HepG2 (cell line): Measurements from ENCODE around the gene VEGFA. TPM values are rescaled to one million over a fixed set of nuclear protein-coding genes. Genes with fewer than 3 reads are reported as not detected.

Source experiments
- ARNTL ChIP-seq: sonication (generic); formaldehyde crosslinking; IDR thresholded peaks from 2 replicates; pipeline ENCODE4 v1.4.0; 2020; ENCODE audit warnings: mild to moderate bottlenecking, missing genetic modification reagents
- CHD4 ChIP-seq: fragments of 200-600 bp; sonication (generic); IDR thresholded peaks from 2 replicates; pipeline ENCODE4 v1.7.0; 2017; ENCODE audit warnings: mild to moderate bottlenecking, low read length, borderline replicate concordance
- JUNB ChIP-seq: sonication (generic); formaldehyde crosslinking; IDR thresholded peaks from 2 replicates; pipeline ENCODE4 v1.8.0; 2022; ENCODE audit warnings: missing genetic modification reagents, mild to moderate bottlenecking, borderline replicate concordance
- KDM1A ChIP-seq: IDR thresholded peaks from 2 replicates; pipeline ENCODE4 v1.6.1; 2016; ENCODE audit warnings: missing compliant biosample characterization
- MLLT10 ChIP-seq: sonication (generic); formaldehyde crosslinking; IDR thresholded peaks from 2 replicates; pipeline ENCODE4 v1.4.0; 2020; ENCODE audit warnings: missing genetic modification reagents
- MXI1 ChIP-seq: IDR thresholded peaks from 3 replicates; pipeline ENCODE4 v1.6.1; 2012; ENCODE audit warnings: low read depth, low read length, inconsistent platforms, borderline replicate concordance
- MYNN ChIP-seq: sonication (generic); formaldehyde crosslinking; IDR thresholded peaks from 2 replicates; pipeline ENCODE4 v1.4.0; 2020; ENCODE audit warnings: mild to moderate bottlenecking, low read depth, missing genetic modification reagents
- SNRNP70 ChIP-seq: fragments of 200-400 bp; formaldehyde crosslinking; IDR thresholded peaks from 2 replicates; pipeline ENCODE4 v1.6.1; 2017; ENCODE audit warnings: mild to moderate bottlenecking, low read depth, low read length, moderate library complexity
- YEATS4 ChIP-seq: sonication (generic); formaldehyde crosslinking; IDR thresholded peaks from 2 replicates; pipeline ENCODE4 v1.4.0; 2020; ENCODE audit warnings: missing genetic modification reagents, borderline replicate concordance
- ZNF441 ChIP-seq: sonication (generic); formaldehyde crosslinking; IDR thresholded peaks from 2 replicates; pipeline ENCODE4 v1.7.0; 2021; ENCODE audit warnings: missing genetic modification reagents, borderline replicate concordance
- ZNF7 ChIP-seq: IDR thresholded peaks from 2 replicates; pipeline ENCODE4 v1.6.1; 2016; ENCODE audit warnings: missing biosample characterization, missing genetic modification reagents
- polyA plus RNA-seq, 8 experiments: library from polyadenylated mRNA; depleted of rRNA in 3 of 8; stranded (reverse) in 7 of 8; unstranded in 1 of 8; fragments of >200 nt; fragmentation: Illumina TruSeq in 4 of 8; extraction: Trizol in 4 of 8; gene quantifications; 2 replicates each; pipeline versions ENCODE4 v1.2.1 to v1.2.3, GENCODE V29; 2011 to 2016; ENCODE audit warnings: low read depth in 4 of 8, missing spikeins in 1 of 8, mixed read lengths in 1 of 8; ENCODE audit not compliant: insufficient read depth in 1 of 8
- total RNA-seq, 5 experiments: library from RNA; depleted of rRNA; stranded (reverse); fragments of >200 nt; fragmentation: Illumina TruSeq; extraction: Trizol; gene quantifications; 2 replicates each; pipeline ENCODE4 v1.2.3, GENCODE V29; 2016; ENCODE audit warnings: low read depth in 1 of 5
- TF ChIP-seq, protein P1 (sequence below): sonication (generic); formaldehyde crosslinking; IDR thresholded peaks from 2 replicates; pipeline ENCODE4 v1.4.0; 2020; ENCODE audit warnings: missing genetic modification reagents, low read depth, mild to moderate bottlenecking, borderline replicate concordance
- TF ChIP-seq, protein P2 (sequence below): sonication (generic); formaldehyde crosslinking; IDR thresholded peaks from 2 replicates; pipeline ENCODE4 v1.8.0; 2022; ENCODE audit warnings: mild to moderate bottlenecking, missing genetic modification reagents, moderate library complexity
- TF ChIP-seq, protein P3 (sequence below): fragments of 450-650 bp; IDR thresholded peaks from 2 replicates; pipeline ENCODE4 v1.6.1; 2017; ENCODE audit warnings: mild to moderate bottlenecking
- TF ChIP-seq, protein P4 (sequence below): IDR thresholded peaks from 2 replicates; pipeline ENCODE4 v1.6.1; 2018; ENCODE audit warnings: missing genetic modification reagents
- TF ChIP-seq, protein P5 (sequence below): sonication (generic); formaldehyde crosslinking; IDR thresholded peaks from 2 replicates; pipeline ENCODE4 v1.4.0; 2020; ENCODE audit warnings: missing genetic modification reagents; ENCODE audit errors: not compliant biosample characterization
- TF ChIP-seq, protein P6 (sequence below): sonication (generic); formaldehyde crosslinking; IDR thresholded peaks from 2 replicates; pipeline ENCODE4 v1.9.0; 2022; ENCODE audit warnings: missing genetic modification reagents, mild to moderate bottlenecking, borderline replicate concordance

Gene VEGFA
- total and polyA plus RNA-seq, 2 of the 13 experiments (the other 11 are each of a cell fraction or from before 2014, with no cell fraction given), result 68.1 to 629 TPM

DNA sequence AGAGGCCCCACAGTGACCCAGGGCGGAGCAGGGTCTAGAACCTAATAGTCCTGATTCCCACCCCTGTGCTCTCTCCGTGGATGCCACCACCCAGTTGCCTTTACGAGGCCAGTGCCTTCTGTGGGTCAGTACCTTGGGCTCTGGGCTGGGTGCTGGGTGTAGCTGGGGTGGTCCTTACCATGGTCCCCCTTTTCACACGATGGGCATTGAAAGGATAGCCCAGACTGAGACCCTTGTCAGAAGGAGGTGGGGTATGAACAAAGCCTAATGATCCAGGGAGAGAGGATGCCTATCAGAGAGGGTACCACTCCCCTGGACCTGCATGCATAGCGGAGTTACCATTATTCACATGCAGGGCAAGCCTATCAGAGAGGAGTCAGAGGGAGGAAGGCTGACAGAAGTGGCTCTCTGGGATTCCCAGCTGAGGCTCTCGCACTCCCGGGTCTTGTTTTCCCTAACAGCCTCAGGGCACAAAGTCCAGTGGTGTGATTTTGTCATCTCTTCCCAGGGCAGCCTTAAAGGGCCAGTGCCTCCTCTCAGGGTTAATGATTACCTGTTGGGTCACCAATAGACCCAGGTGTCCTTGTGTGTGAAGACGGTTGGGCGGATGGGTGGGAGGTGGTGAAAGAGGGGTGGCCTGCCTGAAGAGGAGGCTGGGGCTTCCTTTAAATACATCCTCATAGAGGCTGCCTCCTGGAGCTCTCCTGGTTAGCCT is 36.2 kb downstream of the VEGFA start (continued):
- TF ChIP-seq, protein P1, sequence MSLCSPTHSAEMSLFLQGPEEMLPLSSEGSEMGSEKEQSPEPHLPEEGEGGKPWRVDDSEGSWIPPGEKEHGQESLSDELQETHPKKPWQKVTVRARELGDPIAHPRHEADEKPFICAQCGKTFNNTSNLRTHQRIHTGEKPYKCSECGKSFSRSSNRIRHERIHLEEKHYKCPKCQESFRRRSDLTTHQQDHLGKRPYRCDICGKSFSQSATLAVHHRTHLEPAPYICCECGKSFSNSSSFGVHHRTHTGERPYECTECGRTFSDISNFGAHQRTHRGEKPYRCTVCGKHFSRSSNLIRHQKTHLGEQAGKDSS (CRISPR knock-in tag), result no peak; the same call in 1 of the 2 replicates
- no peak for TF ChIP-seq JUNB (CRISPR knock-in tag)
- peak; percentile 72; the same call in 1 of the 3 replicates for TF ChIP-seq MXI1
- no peak for TF ChIP-seq CHD4
- TF ChIP-seq, protein P2, sequence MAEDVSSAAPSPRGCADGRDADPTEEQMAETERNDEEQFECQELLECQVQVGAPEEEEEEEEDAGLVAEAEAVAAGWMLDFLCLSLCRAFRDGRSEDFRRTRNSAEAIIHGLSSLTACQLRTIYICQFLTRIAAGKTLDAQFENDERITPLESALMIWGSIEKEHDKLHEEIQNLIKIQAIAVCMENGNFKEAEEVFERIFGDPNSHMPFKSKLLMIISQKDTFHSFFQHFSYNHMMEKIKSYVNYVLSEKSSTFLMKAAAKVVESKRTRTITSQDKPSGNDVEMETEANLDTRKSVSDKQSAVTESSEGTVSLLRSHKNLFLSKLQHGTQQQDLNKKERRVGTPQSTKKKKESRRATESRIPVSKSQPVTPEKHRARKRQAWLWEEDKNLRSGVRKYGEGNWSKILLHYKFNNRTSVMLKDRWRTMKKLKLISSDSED (CRISPR knock-in tag), result no peak
- TF ChIP-seq YEATS4 (CRISPR knock-in tag), result peak; percentile 73
- TF ChIP-seq SNRNP70, result no peak
- no peak for TF ChIP-seq MLLT10 (CRISPR knock-in tag)
- no peak; the same call in 1 of the 2 replicates for TF ChIP-seq ZNF441 (CRISPR knock-in tag)
- TF ChIP-seq, protein P3, sequence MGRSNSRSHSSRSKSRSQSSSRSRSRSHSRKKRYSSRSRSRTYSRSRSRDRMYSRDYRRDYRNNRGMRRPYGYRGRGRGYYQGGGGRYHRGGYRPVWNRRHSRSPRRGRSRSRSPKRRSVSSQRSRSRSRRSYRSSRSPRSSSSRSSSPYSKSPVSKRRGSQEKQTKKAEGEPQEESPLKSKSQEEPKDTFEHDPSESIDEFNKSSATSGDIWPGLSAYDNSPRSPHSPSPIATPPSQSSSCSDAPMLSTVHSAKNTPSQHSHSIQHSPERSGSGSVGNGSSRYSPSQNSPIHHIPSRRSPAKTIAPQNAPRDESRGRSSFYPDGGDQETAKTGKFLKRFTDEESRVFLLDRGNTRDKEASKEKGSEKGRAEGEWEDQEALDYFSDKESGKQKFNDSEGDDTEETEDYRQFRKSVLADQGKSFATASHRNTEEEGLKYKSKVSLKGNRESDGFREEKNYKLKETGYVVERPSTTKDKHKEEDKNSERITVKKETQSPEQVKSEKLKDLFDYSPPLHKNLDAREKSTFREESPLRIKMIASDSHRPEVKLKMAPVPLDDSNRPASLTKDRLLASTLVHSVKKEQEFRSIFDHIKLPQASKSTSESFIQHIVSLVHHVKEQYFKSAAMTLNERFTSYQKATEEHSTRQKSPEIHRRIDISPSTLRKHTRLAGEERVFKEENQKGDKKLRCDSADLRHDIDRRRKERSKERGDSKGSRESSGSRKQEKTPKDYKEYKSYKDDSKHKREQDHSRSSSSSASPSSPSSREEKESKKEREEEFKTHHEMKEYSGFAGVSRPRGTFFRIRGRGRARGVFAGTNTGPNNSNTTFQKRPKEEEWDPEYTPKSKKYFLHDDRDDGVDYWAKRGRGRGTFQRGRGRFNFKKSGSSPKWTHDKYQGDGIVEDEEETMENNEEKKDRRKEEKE, result no peak
- TF ChIP-seq, protein P4, sequence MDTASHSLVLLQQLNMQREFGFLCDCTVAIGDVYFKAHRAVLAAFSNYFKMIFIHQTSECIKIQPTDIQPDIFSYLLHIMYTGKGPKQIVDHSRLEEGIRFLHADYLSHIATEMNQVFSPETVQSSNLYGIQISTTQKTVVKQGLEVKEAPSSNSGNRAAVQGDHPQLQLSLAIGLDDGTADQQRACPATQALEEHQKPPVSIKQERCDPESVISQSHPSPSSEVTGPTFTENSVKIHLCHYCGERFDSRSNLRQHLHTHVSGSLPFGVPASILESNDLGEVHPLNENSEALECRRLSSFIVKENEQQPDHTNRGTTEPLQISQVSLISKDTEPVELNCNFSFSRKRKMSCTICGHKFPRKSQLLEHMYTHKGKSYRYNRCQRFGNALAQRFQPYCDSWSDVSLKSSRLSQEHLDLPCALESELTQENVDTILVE (CRISPR knock-in tag), result no peak; the same call in 1 of the 2 replicates
- TF ChIP-seq MYNN, result no peak
- no peak for TF ChIP-seq KDM1A (CRISPR knock-in tag)
- TF ChIP-seq, protein P5, sequence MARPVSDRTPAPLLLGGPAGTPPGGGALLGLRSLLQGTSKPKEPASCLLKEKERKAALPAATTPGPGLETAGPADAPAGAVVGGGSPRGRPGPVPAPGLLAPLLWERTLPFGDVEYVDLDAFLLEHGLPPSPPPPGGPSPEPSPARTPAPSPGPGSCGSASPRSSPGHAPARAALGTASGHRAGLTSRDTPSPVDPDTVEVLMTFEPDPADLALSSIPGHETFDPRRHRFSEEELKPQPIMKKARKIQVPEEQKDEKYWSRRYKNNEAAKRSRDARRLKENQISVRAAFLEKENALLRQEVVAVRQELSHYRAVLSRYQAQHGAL (CRISPR knock-in tag), result no peak
- TF ChIP-seq, protein P6, sequence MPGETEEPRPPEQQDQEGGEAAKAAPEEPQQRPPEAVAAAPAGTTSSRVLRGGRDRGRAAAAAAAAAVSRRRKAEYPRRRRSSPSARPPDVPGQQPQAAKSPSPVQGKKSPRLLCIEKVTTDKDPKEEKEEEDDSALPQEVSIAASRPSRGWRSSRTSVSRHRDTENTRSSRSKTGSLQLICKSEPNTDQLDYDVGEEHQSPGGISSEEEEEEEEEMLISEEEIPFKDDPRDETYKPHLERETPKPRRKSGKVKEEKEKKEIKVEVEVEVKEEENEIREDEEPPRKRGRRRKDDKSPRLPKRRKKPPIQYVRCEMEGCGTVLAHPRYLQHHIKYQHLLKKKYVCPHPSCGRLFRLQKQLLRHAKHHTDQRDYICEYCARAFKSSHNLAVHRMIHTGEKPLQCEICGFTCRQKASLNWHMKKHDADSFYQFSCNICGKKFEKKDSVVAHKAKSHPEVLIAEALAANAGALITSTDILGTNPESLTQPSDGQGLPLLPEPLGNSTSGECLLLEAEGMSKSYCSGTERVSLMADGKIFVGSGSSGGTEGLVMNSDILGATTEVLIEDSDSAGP, result peak; percentile 100
- peak; percentile 93 for TF ChIP-seq ARNTL
- no peak for TF ChIP-seq ZNF7
